GM08714 (cell line): ENCODE data around the gene MAN1A2.

Experiments used
- H3K4me3 ChIP-seq: fragments of 200-500 bp; sonication (Bioruptor generic); 2 replicates; pipeline ENCODE4 v1.5.1; 2014; ENCODE audit warnings: mild to moderate bottlenecking, low read length, inconsistent platforms
- ZNF274 ChIP-seq: IDR thresholded peaks from 2 replicates; pipeline ENCODE4 v1.6.1; 2012; ENCODE audit warnings: mild to moderate bottlenecking, low read depth, low read length

The MAN1A2 gene

GRCh38 chr1:117574161-117574835, 207.0 kb downstream of the MAN1A2 start:
- H3K4me3 ChIP-seq: no peak overlapping the region
- no peak for TF ChIP-seq ZNF274

DNA sequence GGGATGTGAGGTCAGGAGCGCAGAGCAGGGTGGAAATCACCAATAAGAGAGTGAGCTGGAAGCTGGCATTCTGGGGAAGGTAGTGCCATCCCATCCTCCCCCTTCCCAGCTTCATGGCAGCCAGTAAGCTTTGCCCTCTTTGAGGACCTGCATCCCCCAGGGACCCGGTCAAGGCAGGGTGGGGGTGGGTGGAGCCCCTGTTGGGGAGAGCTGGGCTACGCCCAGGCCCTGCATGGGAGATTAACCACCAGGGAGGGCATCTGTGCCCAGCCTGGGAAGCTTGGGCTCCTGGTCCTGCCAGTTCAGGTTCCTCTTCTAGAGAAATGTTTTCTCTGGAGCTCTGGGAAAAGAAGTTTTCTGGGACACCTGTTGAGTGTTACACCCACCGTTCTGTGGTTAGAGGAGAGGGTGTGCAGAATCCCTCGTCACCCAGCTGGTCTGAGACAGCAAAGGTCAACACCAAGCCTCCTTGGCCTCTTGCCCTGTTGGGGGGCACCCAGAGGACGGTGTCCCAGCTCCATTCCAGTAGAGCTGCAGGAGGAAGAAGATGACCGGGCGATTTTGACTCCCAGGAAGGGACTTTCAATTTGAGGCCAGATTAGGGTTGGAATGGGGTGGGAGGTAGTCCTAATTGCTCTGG, 208.5 kb downstream of the MAN1A2 start:
- TF ChIP-seq ZNF274: no peak
- H3K4me3 ChIP-seq: no peak overlapping the region

GRCh38 chr1:117576236-117576635, 209.0 kb downstream of the MAN1A2 start:
- no peak for TF ChIP-seq ZNF274
- H3K4me3 ChIP-seq: no peak overlapping the region

GRCh38 chr1:117577191-117577885, 210.1 kb downstream of the MAN1A2 start:
- H3K4me3 ChIP-seq: no peak overlapping the region
- no peak for TF ChIP-seq ZNF274

DNA sequence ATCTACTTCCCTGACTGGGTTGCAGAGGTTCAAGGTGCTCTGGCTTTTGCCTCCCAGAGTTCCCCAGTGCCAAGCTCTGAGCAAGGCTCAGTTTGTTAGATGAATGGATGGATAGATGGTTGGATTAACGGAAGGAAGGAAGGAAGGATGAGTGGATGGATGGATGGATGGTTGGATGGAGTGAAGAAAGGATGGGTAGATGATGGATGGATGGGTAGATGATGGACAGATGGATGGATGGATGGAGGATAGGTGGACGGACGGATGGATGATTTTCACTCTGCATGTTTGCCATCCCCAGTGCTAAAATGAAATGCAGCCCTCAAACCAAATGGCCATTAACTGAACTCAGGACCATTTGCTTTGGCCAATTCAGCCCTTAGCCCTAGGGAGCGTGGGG, 211.2 kb downstream of the MAN1A2 start:
- no peak for TF ChIP-seq ZNF274
- H3K4me3 ChIP-seq: no peak overlapping the region
